Measurements from ENCODE around the gene PRKG1. TPM values are rescaled to one million over a fixed set of nuclear protein-coding genes. Genes with fewer than 3 reads are reported as not detected.

Gene PRKG1
- total and polyA plus RNA-seq, 2 of the 8 experiments (the other 6 are each of a cell fraction or from before 2014, with no cell fraction given) = 4.2 to 15.2 TPM

DNA sequence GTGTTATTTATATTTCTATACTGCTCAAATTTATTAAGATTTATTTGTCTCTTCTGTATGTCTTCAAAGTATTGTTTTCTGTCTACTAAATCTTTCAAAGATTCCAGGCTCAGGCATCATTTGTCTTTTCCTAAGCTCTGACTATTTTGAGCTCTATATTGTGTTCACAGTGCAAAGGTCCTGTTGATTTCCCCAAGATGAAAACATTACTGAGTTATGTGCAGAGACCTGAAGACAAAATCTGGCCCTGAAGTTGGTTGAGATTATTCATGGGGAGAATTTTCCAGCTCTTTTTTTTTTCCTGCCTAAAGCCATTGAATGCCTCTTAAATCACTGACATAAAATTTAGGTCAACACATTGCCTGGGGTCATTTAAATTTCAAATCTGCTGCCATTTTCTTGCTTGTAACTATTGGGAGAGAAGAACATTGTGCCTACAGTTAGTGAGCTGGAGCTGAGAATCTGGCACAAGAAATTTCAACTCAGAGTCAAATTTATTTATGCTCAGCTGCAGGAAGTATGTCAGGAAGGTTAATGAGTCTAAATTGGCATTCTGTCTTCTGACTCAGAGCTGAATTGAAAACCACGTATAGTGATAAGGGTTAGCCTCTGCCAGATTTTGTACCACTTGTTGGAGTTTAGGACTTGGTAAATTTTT lies 593.5 kb downstream of the PRKG1 start:
- no peak overlapping the region for H2BK120ac ChIP-seq (replicated peaks; ENCODE audit: low read depth, low read length)
- no peak overlapping the region for H3K18ac ChIP-seq (ENCODE audit: extremely low read depth, low read length)
- no peak overlapping the region for H2BK15ac ChIP-seq (ENCODE audit: low read length)
- DNase-seq (ENCODE audit: low read depth in 1 of 2, low spot score in 2 of 2) (no peak), FAIRE-seq (no peak)
- H2AFZ ChIP-seq (ENCODE audit: low read length) = no peak overlapping the region
- no peak overlapping the region for H2BK5ac ChIP-seq (ENCODE audit: low read depth, low read length)
- H3K9me3 ChIP-seq (ENCODE audit: insufficient read depth in 2 of 2, low read depth in 1 of 2, low read length in 1 of 2) = no peaks in the 10 kb centered on the region
- no peak overlapping the region for H3K4ac ChIP-seq (replicated peaks; ENCODE audit: insufficient read length, low read depth, low read length)
- ChIA-PET POLR2A (ENCODE audit: partially characterized antibody) (interaction anchor here (0.6 kb wide), 2 partner anchors 14 to 80 kb away, joined by 3 read pairs; no protein-coding TSS in a partner anchor), CTCF (ENCODE audit: partially characterized antibody) (interaction anchor here (1.1 kb wide), 1 partner anchor 586 kb away, joined by 3 read pairs; no protein-coding TSS in a partner anchor)
- no peak overlapping the region for H3K4me2 ChIP-seq (ENCODE audit: insufficient read depth in 1 of 2, low read depth in 2 of 2, low read length in 2 of 2)
- no peak overlapping the region for H2BK12ac ChIP-seq (ENCODE audit: low read depth, low read length)
- no peak overlapping the region for H3K14ac ChIP-seq (ENCODE audit: insufficient read length)
- H3K27me3 ChIP-seq (replicated peaks in 1 of 4; ENCODE audit: control insufficient read depth in 3 of 4, extremely low read depth in 1 of 4, insufficient read depth in 3 of 4, low read length in 3 of 4) = no peaks in the 10 kb centered on the region
- no peak overlapping the region for H3K23ac ChIP-seq (ENCODE audit: insufficient read length)
- no peaks in the 10 kb centered on the region for H4K20me1 ChIP-seq (replicated peaks in 1 of 2; ENCODE audit: control insufficient read depth in 1 of 2, insufficient read depth in 2 of 2, low read length in 2 of 2)
- no peaks in the 10 kb centered on the region for H3K79me2 ChIP-seq (ENCODE audit: control insufficient read depth in 1 of 2, insufficient read depth in 2 of 2, low read length in 2 of 2)
- H2AK5ac ChIP-seq (ENCODE audit: low read depth, low read length) = no peak overlapping the region
- no peaks in the 10 kb centered on the region for H3K23me2 ChIP-seq (ENCODE audit: low read depth, low read length)
- H3K4me3 ChIP-seq (ENCODE audit: extremely low read depth in 1 of 4, insufficient read depth in 2 of 4, low read depth in 3 of 4, low read length in 4 of 4) = no peak overlapping the region
- H3K79me1 ChIP-seq (ENCODE audit: low read depth, low read length) = no peaks in the 10 kb centered on the region
- H2BK20ac ChIP-seq (ENCODE audit: low read length) = no peak overlapping the region
- H3K56ac ChIP-seq (replicated peaks; ENCODE audit: insufficient read length, low read depth, low read length) = no peak overlapping the region
- H4K8ac ChIP-seq (ENCODE audit: extremely low read depth, insufficient read depth, low read length) = no peak overlapping the region
- no peaks in the 10 kb centered on the region for H3K36me3 ChIP-seq (ENCODE audit: control insufficient read depth in 2 of 4, insufficient read depth in 4 of 4, low read length in 3 of 4)
- no peaks in the 10 kb centered on the region for H3K4me1 ChIP-seq (replicated peaks in 1 of 4; ENCODE audit: control insufficient read depth in 3 of 4, insufficient read depth in 4 of 4, low read length in 3 of 4)
- WGBS, 2 experiments (ENCODE audit: extremely low coverage in 1 of 2, insufficient coverage in 1 of 2, insufficient read length in 1 of 2, insufficient replicate concordance in 2 of 2, low coverage in 1 of 2, low lambda C conversion rate in 2 of 2, missing lambda C conversion rate in 1 of 2) = 78% methylated on average over 1 of the region's 1 CpG; no CpG with 5 or more reads in 1 of the 2 experiments
- no peak overlapping the region for H3K9ac ChIP-seq (replicated peaks in 1 of 4; ENCODE audit: extremely low read depth in 1 of 4, low read depth in 3 of 4, low read length in 3 of 4)
- no peak overlapping the region for H4K91ac ChIP-seq (replicated peaks; ENCODE audit: insufficient read length, low read length)
- H3K27ac ChIP-seq (ENCODE audit: low read depth, low read length) = no peak overlapping the region
- no peak overlapping the region for H4K5ac ChIP-seq (ENCODE audit: insufficient read length, low read depth, low read length)
- no peak for TF ChIP-seq SP2 (IDR thresholded peaks at IDR 0.05; ENCODE audit: low read length)
- no peak for TF ChIP-seq BCL11A (IDR thresholded peaks at IDR 0.05; ENCODE audit: low read depth in 2 of 2, low read length in 2 of 2)
- TF ChIP-seq ASH2L (IDR thresholded peaks at IDR 0.05; ENCODE audit: low read length) = no peak
- no peak for TF ChIP-seq RNF2 (IDR thresholded peaks at IDR 0.05; ENCODE audit: borderline replicate concordance, low read depth, low read length, missing control alignments, poor library complexity, severe bottlenecking)
- TF ChIP-seq EP300 (IDR thresholded peaks at IDR 0.05; ENCODE audit: borderline replicate concordance in 1 of 2, low read depth in 2 of 2, low read length in 2 of 2) = no peak
- TF ChIP-seq RAD21 (IDR thresholded peaks at IDR 0.05 in 1 of 2, conservative IDR thresholded peaks at IDR 0.05 in 1 of 2; ENCODE audit: low read depth in 2 of 2, low read length in 2 of 2) = no peak
- no peak for TF ChIP-seq FOSL1 (IDR thresholded peaks at IDR 0.05; ENCODE audit: insufficient read depth, low read depth, low read length)
- no peak for TF ChIP-seq NRF1 (IDR thresholded peaks at IDR 0.05; ENCODE audit: low read depth, low read length)
- TF ChIP-seq TAF1 (IDR thresholded peaks at IDR 0.05; ENCODE audit: low read depth, low read length) = no peak
- TF ChIP-seq SAP30 (IDR thresholded peaks at IDR 0.05; ENCODE audit: insufficient read depth, insufficient replicate concordance, low read length) = no peak
- TF ChIP-seq BACH1 (IDR thresholded peaks at IDR 0.05; ENCODE audit: low read length) = no peak
- no peak for TF ChIP-seq EGR1 (IDR thresholded peaks at IDR 0.05; ENCODE audit: borderline replicate concordance, low read depth, low read length)
- TF ChIP-seq CEBPB (IDR thresholded peaks at IDR 0.05; ENCODE audit: low read depth, low read length) = no peak

Measured in H1 (cell line).